ENCODE results near the gene MARVELD2. TPM values are rescaled to one million over a fixed set of nuclear protein-coding genes. Genes with fewer than 3 reads are reported as not detected.

The MARVELD2 gene
- total and polyA plus RNA-seq, 2 of the 13 experiments (the other 11 are each of a cell fraction or from before 2014, with no cell fraction given): 11.1 to 15.4 TPM

DNA sequence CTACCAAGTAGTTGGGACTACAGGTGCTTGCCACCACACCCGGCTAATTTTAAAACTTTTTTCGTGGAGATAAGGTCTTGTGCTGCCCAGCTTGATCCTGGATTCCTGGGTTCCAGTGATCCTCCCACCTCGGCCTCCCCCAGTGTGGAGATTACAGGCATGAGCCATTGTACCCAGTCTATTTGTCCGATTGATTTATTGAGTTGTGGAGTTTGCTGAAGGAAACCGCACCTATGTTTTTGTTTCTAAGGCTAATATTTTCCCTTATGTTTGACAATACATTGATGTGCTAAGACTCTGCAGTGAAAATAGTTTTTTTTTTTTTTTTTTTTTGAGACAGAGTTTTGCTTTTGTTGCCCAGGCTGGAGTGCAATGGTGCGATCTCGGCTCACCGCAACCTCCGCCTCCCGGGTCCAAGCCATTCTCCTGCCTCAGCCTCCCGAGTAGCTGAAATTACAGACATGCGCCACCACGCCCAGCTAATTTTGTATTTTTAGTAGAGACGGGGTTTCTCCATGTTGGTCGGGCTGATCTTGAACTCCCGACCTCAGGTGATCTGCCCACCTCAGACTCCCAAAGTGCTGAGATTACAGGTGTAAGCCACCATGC, 57.7 kb downstream of the MARVELD2 start (continued):
- TF ChIP-seq, protein P1, sequence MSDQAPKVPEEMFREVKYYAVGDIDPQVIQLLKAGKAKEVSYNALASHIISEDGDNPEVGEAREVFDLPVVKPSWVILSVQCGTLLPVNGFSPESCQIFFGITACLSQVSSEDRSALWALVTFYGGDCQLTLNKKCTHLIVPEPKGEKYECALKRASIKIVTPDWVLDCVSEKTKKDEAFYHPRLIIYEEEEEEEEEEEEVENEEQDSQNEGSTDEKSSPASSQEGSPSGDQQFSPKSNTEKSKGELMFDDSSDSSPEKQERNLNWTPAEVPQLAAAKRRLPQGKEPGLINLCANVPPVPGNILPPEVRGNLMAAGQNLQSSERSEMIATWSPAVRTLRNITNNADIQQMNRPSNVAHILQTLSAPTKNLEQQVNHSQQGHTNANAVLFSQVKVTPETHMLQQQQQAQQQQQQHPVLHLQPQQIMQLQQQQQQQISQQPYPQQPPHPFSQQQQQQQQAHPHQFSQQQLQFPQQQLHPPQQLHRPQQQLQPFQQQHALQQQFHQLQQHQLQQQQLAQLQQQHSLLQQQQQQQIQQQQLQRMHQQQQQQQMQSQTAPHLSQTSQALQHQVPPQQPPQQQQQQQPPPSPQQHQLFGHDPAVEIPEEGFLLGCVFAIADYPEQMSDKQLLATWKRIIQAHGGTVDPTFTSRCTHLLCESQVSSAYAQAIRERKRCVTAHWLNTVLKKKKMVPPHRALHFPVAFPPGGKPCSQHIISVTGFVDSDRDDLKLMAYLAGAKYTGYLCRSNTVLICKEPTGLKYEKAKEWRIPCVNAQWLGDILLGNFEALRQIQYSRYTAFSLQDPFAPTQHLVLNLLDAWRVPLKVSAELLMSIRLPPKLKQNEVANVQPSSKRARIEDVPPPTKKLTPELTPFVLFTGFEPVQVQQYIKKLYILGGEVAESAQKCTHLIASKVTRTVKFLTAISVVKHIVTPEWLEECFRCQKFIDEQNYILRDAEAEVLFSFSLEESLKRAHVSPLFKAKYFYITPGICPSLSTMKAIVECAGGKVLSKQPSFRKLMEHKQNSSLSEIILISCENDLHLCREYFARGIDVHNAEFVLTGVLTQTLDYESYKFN (CRISPR knock-in tag; conservative IDR thresholded peaks at IDR 0.05): peak; percentile 76
- TF ChIP-seq, protein P2, sequence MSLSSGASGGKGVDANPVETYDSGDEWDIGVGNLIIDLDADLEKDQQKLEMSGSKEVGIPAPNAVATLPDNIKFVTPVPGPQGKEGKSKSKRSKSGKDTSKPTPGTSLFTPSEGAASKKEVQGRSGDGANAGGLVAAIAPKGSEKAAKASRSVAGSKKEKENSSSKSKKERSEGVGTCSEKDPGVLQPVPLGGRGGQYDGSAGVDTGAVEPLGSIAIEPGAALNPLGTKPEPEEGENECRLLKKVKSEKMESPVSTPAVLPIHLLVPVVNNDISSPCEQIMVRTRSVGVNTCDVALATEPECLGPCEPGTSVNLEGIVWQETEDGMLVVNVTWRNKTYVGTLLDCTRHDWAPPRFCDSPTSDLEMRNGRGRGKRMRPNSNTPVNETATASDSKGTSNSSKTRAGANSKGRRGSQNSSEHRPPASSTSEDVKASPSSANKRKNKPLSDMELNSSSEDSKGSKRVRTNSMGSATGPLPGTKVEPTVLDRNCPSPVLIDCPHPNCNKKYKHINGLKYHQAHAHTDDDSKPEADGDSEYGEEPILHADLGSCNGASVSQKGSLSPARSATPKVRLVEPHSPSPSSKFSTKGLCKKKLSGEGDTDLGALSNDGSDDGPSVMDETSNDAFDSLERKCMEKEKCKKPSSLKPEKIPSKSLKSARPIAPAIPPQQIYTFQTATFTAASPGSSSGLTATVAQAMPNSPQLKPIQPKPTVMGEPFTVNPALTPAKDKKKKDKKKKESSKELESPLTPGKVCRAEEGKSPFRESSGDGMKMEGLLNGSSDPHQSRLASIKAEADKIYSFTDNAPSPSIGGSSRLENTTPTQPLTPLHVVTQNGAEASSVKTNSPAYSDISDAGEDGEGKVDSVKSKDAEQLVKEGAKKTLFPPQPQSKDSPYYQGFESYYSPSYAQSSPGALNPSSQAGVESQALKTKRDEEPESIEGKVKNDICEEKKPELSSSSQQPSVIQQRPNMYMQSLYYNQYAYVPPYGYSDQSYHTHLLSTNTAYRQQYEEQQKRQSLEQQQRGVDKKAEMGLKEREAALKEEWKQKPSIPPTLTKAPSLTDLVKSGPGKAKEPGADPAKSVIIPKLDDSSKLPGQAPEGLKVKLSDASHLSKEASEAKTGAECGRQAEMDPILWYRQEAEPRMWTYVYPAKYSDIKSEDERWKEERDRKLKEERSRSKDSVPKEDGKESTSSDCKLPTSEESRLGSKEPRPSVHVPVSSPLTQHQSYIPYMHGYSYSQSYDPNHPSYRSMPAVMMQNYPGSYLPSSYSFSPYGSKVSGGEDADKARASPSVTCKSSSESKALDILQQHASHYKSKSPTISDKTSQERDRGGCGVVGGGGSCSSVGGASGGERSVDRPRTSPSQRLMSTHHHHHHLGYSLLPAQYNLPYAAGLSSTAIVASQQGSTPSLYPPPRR (CRISPR knock-in tag; IDR thresholded peaks at IDR 0.05; ENCODE audit: borderline replicate concordance): peak; percentile 26; the same call in 1 of the 2 replicates
- 0 out of 2 replicates have a peak, but pooled peaks have one; percentile 19 for TF ChIP-seq BCL6 (CRISPR knock-in tag; IDR thresholded peaks at IDR 0.05)
- TF ChIP-seq HNF4A (CRISPR knock-in tag; IDR thresholded peaks at IDR 0.05): peak; percentile 49
- peak; percentile 33; the same call in 1 of the 2 replicates for TF ChIP-seq FOXA3 (CRISPR knock-in tag; IDR thresholded peaks at IDR 0.05)

Measured in HepG2 (cell line).